CD4-positive, alpha-beta T cell treated with Interleukin-17A for 4 hours (primary cell): ENCODE data around the gene SLAMF8.
A peak's percentile ranks its signal among the peaks of the same experiment; 100 is the strongest.

Experiments used
- DNase-seq: peaks from one replicate; pipeline ENCODE4 v3.0.0-alpha.2; 2020; ENCODE audit warnings: mixed read lengths

Gene SLAMF8

GRCh38 chr1:159849626-159850366, 23.1 kb downstream of the SLAMF8 start:
- no peak for DNase-seq

DNA sequence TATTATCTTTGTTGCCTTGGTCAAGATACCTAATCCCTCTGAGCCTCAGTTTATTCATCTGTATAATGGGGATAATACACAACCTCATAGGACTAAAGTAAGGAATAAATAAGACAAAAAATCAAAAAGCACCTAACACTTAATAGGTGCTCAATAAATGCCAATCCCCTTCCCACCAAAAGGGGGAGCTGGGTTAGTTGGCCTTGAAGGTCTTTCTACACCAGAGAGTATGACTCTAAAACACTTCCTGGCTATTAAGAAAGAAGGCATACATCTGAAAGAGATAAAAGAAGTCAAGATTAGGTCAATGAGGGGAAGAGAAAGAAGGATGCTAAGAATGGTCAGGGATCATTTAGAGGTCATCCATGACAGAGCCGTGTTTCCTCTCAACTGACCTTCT, 24.7 kb downstream of the SLAMF8 start:
- DNase-seq: no peak

DNA sequence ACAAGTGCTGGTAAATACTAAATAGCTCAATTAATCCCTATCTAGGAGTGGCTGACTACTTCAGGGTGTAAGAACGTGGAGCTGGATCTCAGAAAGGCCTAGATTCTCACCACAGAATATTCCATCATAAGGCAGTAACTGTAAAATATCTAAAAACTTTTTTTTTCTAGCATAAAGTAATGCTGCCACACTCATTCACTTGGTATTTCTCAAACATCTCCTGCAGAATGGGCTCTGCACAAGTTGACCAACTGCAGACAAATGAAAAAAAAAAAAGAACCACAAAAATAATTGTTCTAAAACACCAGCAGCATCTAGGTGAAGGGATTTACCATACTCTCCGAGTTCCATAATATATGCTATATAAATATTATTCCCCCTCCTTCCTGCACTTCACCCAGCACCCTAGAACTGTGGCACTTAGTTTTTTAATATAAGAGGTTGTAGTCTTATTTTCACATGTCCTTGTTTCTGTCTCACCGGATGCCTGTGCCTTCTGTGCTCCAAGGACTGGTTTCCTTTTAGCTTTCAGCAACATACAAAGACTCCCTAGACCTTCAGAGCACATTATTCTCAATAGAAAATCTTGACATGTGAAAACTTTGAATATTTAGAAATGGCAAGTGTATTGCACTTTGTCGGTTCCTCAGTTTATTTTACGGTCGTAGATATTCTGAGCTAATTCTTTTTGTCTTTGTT, 26.9 kb downstream of the SLAMF8 start:
- DNase-seq: no peak

- peak; percentile 52 for DNase-seq
Measured at GRCh38 chr1:159854116-159854692, 27.5 kb downstream of the SLAMF8 start.

DNA sequence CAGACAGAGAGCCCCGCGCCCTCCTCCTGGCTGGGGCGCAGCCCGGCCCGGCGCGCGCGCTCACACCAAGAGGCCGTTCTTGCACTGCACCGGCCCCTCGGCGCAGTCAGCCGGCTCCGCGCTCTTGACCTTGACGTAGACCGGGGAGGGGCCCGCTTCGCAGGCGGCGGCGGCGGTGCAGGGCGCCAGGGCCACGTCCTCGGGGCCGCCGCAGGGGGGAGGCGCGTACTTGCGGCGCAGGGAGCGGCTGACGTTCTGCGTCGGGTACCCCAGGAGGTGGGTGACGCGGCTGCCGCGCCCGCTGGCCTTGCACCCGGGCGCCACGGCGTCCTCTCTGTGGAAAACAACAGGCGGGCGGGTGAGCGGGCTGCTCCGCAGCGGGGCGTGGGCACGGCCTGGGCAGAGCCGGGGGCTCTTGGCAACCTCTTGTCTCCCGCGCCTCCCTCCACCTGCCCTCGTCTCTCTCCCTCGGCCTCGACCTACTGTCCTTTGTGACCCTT, 28.1 kb downstream of the SLAMF8 start:
- peak; percentile 87 for DNase-seq

- DNase-seq: no peak
Measured at GRCh38 chr1:159855709-159856108, 29.0 kb downstream of the SLAMF8 start.

DNA sequence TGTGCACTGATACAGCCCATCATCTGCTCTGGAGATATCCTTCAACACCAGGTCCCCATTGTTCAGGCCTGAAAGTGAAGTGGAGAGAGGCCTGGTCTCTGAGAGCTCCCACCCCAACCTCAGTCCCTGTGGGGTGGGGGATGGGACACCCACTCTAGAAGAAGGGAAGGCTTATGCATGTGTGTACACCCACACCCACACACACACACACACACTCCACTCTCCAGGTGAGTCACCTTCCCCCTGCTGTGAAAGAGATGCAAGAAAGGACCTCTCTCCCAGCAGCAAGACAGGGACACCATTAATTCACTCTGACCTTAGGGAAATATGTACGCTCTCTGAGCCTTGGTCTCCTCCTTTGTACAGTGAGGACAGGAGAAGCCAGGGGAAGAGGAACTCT, 29.9 kb downstream of the SLAMF8 start:
- DNase-seq: no peak

DNA sequence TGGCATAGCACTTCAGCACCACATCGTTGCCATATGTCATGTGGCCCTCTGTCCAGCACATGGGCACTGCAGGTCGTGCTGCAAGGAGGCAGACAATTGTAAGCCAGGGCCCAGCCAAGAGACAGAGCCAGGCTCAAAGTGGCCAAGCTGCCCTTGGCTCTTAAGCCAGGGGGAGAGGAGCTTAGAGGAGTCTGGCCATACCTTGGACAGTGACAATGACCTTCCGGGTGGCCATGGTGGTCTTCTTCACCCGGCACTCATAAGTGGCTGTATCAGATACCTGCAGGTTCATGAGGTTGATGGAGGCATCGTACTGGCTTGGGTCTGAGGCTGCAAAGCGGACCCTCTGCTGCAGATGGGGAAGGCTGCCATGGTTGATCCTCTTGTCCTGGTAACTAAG, 31.2 kb downstream of the SLAMF8 start:
- no peak for DNase-seq

DNA sequence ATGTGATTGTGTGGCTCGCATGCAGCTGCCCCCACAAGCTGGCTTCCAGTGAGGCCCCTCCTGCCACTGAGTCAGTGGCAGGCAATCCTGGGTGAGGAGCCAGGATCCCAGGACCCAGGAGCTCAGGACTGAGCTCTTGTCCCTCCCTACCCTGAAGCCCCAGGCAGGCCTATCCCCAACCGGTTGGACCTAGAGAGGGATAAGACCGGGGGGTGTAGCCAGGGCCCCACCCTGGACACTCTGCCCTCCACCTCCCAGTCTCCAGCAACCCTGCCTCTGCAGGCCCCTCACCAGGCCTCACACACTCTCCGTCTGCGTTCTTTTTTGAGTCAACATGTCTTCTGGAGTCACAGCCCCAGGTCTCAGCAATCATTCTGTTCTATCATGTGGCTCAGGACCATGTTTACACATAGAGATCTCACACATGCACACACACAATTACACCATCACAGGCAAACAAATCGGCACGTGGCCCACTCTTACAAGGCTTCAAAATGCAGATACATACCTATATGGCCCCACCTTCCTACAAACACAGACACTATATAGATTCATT, 33.2 kb downstream of the SLAMF8 start:
- no peak for DNase-seq

GRCh38 chr1:159860456-159860855, 33.8 kb downstream of the SLAMF8 start:
- no peak for DNase-seq

DNA sequence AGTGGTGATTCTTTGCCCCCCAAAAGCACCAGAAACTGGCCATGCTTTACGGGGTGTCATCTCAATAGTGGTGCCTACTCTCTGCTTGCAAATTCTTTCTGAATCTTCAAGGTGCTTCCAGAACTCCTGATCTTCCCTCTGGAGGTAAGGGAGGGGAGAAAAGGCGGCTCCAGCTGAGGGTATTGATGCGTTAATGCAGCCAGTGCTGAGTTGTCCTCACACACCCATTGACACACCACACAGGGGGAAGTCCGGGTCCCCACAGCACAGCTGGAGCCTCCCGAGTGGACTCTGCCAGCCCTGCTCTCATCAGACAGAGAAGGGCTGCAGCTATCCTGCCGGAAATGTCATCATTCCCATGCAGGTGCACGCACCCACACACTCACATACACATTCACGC, 34.5 kb downstream of the SLAMF8 start:
- DNase-seq: no peak

DNA sequence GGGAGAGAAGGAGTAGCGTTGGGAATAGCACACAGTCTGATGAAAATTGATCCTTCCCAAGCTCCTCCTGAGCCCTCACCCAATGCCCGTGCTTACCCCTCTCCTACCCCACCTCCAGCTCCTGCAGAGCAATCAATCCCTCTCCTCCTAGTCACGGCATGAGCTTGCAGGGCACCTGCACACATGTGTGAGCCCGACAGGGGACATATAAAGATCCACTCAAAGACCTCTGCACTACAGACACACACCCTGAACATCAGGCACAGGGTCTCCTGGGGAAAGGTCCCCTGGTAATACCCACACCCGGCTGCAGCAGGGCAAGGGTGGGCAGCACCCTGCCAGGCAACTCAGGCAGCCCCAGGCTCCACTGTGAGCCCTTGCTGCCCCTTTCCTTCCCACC, 35.4 kb downstream of the SLAMF8 start:
- no peak for DNase-seq

DNA sequence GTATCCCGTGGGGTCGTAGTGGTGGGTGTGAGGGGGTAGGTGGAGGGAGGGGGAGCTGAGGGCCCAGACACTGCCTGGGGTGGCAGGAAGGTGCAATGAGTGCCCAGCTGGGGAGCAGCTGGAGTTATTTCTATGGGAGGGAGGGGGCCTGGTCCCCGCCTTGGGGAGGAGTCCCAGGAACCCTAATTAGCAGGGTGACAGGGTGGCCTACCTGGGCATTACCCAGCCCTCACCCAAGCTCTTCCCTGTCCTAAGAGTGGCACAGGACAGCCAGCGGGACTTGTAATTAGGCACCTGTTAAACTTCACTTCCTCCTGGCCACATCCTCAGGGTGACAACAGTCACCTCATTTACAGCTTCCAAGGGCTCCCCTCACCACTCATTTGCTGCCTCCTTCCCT, 35.9 kb downstream of the SLAMF8 start, which contains the start of gene VSIG8:
Gene VSIG8, minus strand, starts transcription at position 101 of the 400 bp plus-strand sequence. CDS start 136 bp downstream, outside the sequence.
- no peak for DNase-seq

GRCh38 chr1:159864262-159864661, 37.6 kb downstream of the SLAMF8 start:
- no peak for DNase-seq

DNA sequence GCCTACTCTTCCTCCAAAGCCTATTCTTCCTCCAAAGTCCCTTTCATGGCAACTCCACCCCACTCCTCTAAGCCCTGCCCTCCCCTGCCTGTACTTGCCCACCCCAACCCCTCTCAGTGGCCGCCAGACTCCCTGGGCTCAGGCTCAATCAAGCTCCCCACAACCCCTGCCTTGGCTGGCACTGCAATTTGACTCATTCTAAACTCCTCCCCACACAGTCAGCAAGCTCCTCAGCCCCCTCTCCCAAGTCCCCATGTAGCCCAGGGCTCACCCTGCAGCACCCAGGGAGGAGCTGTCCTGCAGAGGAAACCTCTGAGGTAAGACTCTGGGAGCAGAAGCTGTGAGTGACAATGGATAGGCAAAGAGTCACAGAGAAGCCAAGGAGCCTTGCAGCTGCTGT, 39.4 kb downstream of the SLAMF8 start:
- DNase-seq: no peak

GRCh38 chr1:159866905-159867663, 40.4 kb downstream of the SLAMF8 start:
- no peak for DNase-seq

- no peak for DNase-seq
Measured at GRCh38 chr1:159867664-159868026, 41.0 kb downstream of the SLAMF8 start.

- DNase-seq: no peak
Measured at GRCh38 chr1:159868766-159869165, 42.1 kb downstream of the SLAMF8 start.

DNA sequence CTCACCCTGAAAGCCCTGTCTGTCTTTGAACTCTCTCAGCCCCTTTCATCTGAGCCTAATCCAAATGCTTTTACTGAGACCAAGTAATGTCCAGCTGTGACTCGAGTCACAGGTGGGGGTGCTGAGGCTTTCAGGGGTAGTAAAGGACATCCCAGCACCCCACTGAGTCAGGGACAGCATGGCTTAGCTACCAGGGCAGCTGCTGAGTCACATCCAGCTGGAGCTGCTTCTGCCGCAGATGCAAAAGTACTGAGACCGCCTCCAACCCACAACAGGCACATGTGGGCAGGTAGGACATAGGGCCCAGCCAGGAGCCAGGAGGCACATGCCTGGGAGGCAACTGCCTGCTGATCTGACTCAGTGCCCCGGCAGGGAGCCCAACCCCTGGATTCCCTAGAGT, 42.5 kb downstream of the SLAMF8 start:
- peak; percentile 10 for DNase-seq

GRCh38 chr1:159869607-159870006, 42.9 kb downstream of the SLAMF8 start:
- no peak for DNase-seq

DNA sequence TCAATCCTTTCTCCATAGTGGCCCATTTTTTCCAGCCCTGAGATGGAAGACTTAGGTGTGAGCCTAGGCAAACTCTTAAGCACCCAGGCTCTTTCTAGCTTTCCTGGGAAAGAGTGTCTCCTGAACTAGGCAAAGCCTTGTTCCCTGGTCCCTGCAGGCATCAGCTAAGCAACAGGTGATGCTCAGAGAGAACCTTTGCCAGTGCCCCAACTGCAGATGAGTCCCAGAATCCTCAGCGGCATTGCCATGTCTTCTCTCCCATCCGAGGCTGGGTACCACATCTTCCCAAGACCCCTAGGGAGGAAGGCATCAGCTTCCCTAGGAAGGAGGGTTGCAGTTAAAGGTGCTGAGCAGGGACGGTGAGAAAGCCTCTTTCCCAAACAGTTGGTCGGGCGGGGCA, 44.0 kb downstream of the SLAMF8 start:
- DNase-seq: no peak

- DNase-seq: no peak
Measured at GRCh38 chr1:159872891-159873290, 46.2 kb downstream of the SLAMF8 start.
